Measurements from ENCODE around the gene NEK11. TPM values are rescaled to one million over a fixed set of nuclear protein-coding genes. Genes with fewer than 3 reads are reported as not detected.

Gene NEK11
- total RNA-seq, 4 donors from 2014 or later = 14.8 to 34.0 (median 28.2) TPM

GRCh38 chr3:131350506-131350905 lies 323.8 kb downstream of the NEK11 start:
- intact Hi-C loops (cut with DNase I) = no loop called here
- H3K4me1 ChIP-seq = peaks cover 43 to 64% of the 10 kb centered on the region in 2 donors
- 82 to 90% methylated on average over 1 of the region's 1 CpG for WGBS, 2 donors
- H3K9me3 ChIP-seq = no peaks in the 10 kb centered on the region
- no peaks in the 10 kb centered on the region for H3K27me3 ChIP-seq
- no peak for TF ChIP-seq POLR2A (IDR thresholded peaks at IDR 0.05)
- TF ChIP-seq CTCF (IDR thresholded peaks at IDR 0.05) = no peak
- no peaks in the 10 kb centered on the region for H3K36me3 ChIP-seq
- no peak for DNase-seq
- no peak overlapping the region for H3K4me3 ChIP-seq (replicated peaks in 1 of 3)
- H3K27ac ChIP-seq = peak overlapping the region; percentile 90 to 94 (median 91)

DNA sequence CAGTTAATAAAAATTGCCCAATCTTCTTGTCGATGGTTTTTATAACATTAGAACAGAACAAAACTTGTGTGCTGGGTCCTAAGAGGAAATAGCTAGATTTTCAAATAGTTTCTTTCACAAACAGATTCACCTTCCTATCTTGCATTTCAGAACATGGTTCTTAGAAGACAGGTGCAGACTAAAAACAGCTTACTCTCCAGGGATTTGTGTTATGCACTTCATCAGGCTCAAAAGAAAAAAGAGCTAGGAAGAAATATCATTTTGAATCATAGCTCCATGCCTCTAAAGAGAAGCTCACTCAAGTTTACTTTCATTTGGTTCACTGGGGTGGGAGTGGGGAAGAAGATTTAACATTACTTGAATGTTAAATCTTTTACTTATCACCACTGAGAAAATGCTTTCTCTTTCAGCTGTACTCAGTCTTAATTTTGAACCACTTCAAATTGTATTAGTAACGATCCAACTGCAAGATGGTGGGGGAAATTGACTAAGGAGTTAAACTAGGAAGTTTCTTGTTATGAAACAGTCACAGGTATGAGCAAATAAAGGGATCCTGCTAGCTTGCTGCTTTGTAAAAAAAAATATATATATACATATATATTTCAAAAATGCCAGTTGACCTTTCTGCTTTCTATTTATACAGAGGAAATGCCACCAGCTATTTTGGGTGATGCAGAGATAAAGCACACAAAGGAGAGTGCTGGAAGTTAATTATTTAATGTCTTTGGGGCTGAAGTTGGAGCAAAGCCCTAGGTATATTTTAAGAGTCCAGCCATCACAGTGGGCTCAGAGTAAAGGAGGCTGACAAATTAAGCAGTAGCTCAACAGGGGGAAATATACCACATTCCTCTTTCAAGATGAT lies 326.6 kb downstream of the NEK11 start:
- intact Hi-C loops (cut with DNase I) = no loop called here
- Histone ChIP-seq H3K9me3 (no peaks in the 10 kb centered on the region), H3K27ac (peak overlapping the region; percentile 34 to 94 (median 91)), H3K36me3 (no peaks in the 10 kb centered on the region), H3K4me3 (replicated peaks in 1 of 3) (no peak overlapping the region), H3K27me3 (no peaks in the 10 kb centered on the region), H3K4me1 (peaks cover 35 to 56% of the 10 kb centered on the region in 2 donors)
- TF ChIP-seq CTCF (IDR thresholded peaks at IDR 0.05) = no peak
- TF ChIP-seq POLR2A (IDR thresholded peaks at IDR 0.05) = no peak
- no peak for DNase-seq
- WGBS, 2 donors = 57 to 66% methylated on average over 2 of the region's 2 CpGs

DNA sequence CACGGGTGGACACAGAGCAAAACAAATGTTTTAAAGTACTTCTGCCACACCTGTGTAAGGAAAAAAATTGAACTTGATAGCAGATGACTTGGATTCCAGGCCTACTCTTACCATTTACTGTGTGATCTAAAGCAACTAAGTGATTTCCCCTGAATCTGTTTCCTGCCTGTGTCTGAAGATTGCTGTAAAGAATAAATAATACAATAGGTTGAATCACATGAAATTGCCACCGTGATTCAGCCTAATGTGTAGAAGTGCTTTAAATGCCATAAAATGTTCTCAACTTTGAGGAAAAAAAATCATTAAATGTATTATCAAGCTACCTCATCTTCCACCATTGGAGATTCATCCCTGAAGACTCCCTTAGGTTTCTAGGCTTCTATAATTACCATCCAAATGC lies 327.3 kb downstream of the NEK11 start:
- intact Hi-C loops (cut with DNase I) = no loop called here
- DNase-seq = no peak
- no peaks in the 10 kb centered on the region for H3K9me3 ChIP-seq
- H3K4me3 ChIP-seq (replicated peaks in 1 of 3) = no peak overlapping the region
- no peak for TF ChIP-seq POLR2A (IDR thresholded peaks at IDR 0.05)
- TF ChIP-seq CTCF (IDR thresholded peaks at IDR 0.05) = no peak
- peaks cover 29 to 49% of the 10 kb centered on the region in 2 donors for H3K4me1 ChIP-seq
- WGBS, 2 donors = 58 to 61% methylated on average over 2 of the region's 2 CpGs
- peak overlapping the region in 2 of 3 donors; percentile 34 to 94 for H3K27ac ChIP-seq
- no peaks in the 10 kb centered on the region for H3K36me3 ChIP-seq
- no peaks in the 10 kb centered on the region for H3K27me3 ChIP-seq

DNA sequence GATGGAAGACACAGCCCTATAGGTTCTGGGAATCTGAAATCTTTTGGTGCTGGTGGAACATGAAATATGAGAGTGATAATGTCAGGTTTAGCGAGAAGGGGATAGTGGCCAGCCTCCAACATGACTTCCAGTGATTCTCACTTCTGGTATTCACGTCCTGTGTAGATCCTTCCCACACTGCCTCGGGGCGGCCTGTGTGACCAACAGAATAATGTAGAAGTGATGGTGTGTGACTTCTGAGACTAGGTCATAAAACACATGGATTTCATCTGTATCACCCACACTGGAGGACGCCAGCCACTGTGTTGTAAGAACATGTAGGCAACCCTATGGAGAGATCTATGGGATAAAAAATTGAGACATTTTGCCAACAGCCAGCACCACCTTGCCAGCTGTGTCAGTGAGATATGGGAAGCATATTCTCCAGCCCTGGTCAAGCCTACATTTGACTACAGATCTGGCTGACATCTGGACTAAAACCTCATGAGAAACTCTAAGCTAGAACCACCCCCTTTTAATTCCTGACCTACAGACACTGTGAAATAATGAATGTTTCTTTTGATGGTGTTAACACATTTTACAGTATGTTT lies 329.4 kb downstream of the NEK11 start:
- no peaks in the 10 kb centered on the region for H3K27me3 ChIP-seq
- H3K4me3 ChIP-seq (replicated peaks in 1 of 3) = no peak overlapping the region
- no peak for DNase-seq
- no peaks in the 10 kb centered on the region for H3K9me3 ChIP-seq
- no peaks in the 10 kb centered on the region for H3K36me3 ChIP-seq
- whole genome bisulfite sequencing, 2 donors = 92 to 94% methylated on average over 5 of the region's 5 CpGs
- H3K4me1 ChIP-seq = peaks cover 18 to 30% of the 10 kb centered on the region in 2 donors
- no peak for TF ChIP-seq CTCF (IDR thresholded peaks at IDR 0.05)
- no peak for TF ChIP-seq POLR2A (IDR thresholded peaks at IDR 0.05)
- no peak overlapping the region for H3K27ac ChIP-seq
- intact Hi-C loops (cut with DNase I) = no loop called here

- TF ChIP-seq CTCF (IDR thresholded peaks at IDR 0.05) = no peak
- TF ChIP-seq POLR2A (IDR thresholded peaks at IDR 0.05) = no peak
- DNase-seq = no peak
- no peak overlapping the region for H3K4me3 ChIP-seq (replicated peaks in 1 of 3)
- H3K9me3 ChIP-seq = no peaks in the 10 kb centered on the region
- no peaks in the 10 kb centered on the region for H3K36me3 ChIP-seq
- H3K27ac ChIP-seq = no peak overlapping the region
- 94 to 98% methylated on average over 1 of the region's 1 CpG for WGBS, 2 donors
- peaks cover 15 to 21% of the 10 kb centered on the region in 2 donors for H3K4me1 ChIP-seq
- intact Hi-C loops (cut with DNase I) = no loop called here
- no peaks in the 10 kb centered on the region for H3K27me3 ChIP-seq
Measured at GRCh38 chr3:131357275-131357674, 330.6 kb downstream of the NEK11 start.

Data from thyroid gland (tissue), 4 donors.